ENCODE results near the gene CCDC146.
"Not testable (repeated sequence)": the region's sequence is repeated elsewhere in the genome, so short reads cannot be mapped to it uniquely, and the experiment has no call there.

CCDC146 gene

GRCh38 chr7:77265666-77266065, 143.3 kb downstream of the CCDC146 start:
- Histone ChIP-seq H4K8ac (ENCODE audit: low read depth, low read length) (no peak overlapping the region), H2AK5ac (ENCODE audit: low read length) (no peak overlapping the region), H3K79me1 (ENCODE audit: low read length) (no peaks in the 10 kb centered on the region), H3K18ac (ENCODE audit: low read length) (no peak overlapping the region), H3K27ac (ENCODE audit: low read depth, low read length) (no peak overlapping the region), H3K27me3 (ENCODE audit: insufficient read depth, low read length, poor library complexity) (no peaks in the 10 kb centered on the region), H2BK120ac (ENCODE audit: low read depth, low read length) (no peak overlapping the region), H3K4ac (ENCODE audit: low read depth, low read length) (no peak overlapping the region), H2BK15ac (replicated peaks; ENCODE audit: low read depth) (no peak overlapping the region), H3K36me3 (ENCODE audit: control insufficient read depth, insufficient read depth, low read length) (no peaks in the 10 kb centered on the region), H3K56ac (ENCODE audit: low read length) (no peak overlapping the region), H4K5ac (ENCODE audit: low read length) (no peak overlapping the region), H3K23ac (ENCODE audit: low read length) (no peak overlapping the region), H3K4me3 (ENCODE audit: low read length) (no peak overlapping the region), H2BK5ac (ENCODE audit: low read length) (no peak overlapping the region), H3K4me2 (ENCODE audit: low read length) (no peak overlapping the region), H3K79me2 (ENCODE audit: control insufficient read depth, insufficient read depth, low read length) (no peaks in the 10 kb centered on the region), H3K9ac (ENCODE audit: low read length) (no peak overlapping the region), H3K4me1 (ENCODE audit: control insufficient read depth, low read depth, low read length) (no peaks in the 10 kb centered on the region)
- no peak for DNase-seq
- no CpG with 5 or more reads among the region's 4 CpGs for WGBS (ENCODE audit: extremely low coverage, insufficient coverage, low lambda C conversion rate)

GRCh38 chr7:77266291-77266794, 143.9 kb downstream of the CCDC146 start:
- H3K9ac ChIP-seq (ENCODE audit: low read length) = no peak overlapping the region
- H3K27me3 ChIP-seq (ENCODE audit: insufficient read depth, low read length, poor library complexity) = no peaks in the 10 kb centered on the region
- no peak overlapping the region for H3K18ac ChIP-seq (ENCODE audit: low read length)
- no peak overlapping the region for H4K8ac ChIP-seq (ENCODE audit: low read depth, low read length)
- no peak overlapping the region for H3K27ac ChIP-seq (ENCODE audit: low read depth, low read length)
- WGBS (ENCODE audit: extremely low coverage, insufficient coverage, low lambda C conversion rate) = no CpG with 5 or more reads among the region's 2 CpGs
- no peak for DNase-seq
- no peak overlapping the region for H3K4me3 ChIP-seq (ENCODE audit: low read length)
- H4K5ac ChIP-seq (ENCODE audit: low read length) = no peak overlapping the region
- no peak overlapping the region for H3K4ac ChIP-seq (ENCODE audit: low read depth, low read length)
- no peaks in the 10 kb centered on the region for H3K4me1 ChIP-seq (ENCODE audit: control insufficient read depth, low read depth, low read length)
- H2AK5ac ChIP-seq (ENCODE audit: low read length) = no peak overlapping the region
- H3K79me1 ChIP-seq (ENCODE audit: low read length) = no peaks in the 10 kb centered on the region
- no peak overlapping the region for H2BK5ac ChIP-seq (ENCODE audit: low read length)
- H3K36me3 ChIP-seq (ENCODE audit: control insufficient read depth, insufficient read depth, low read length) = no peaks in the 10 kb centered on the region
- no peak overlapping the region for H3K56ac ChIP-seq (ENCODE audit: low read length)
- H3K23ac ChIP-seq (ENCODE audit: low read length) = no peak overlapping the region
- H2BK120ac ChIP-seq (ENCODE audit: low read depth, low read length) = no peak overlapping the region
- H2BK15ac ChIP-seq (replicated peaks; ENCODE audit: low read depth) = no peak overlapping the region
- no peak overlapping the region for H3K4me2 ChIP-seq (ENCODE audit: low read length)
- H3K79me2 ChIP-seq (ENCODE audit: control insufficient read depth, insufficient read depth, low read length) = no peaks in the 10 kb centered on the region

- Histone ChIP-seq H2BK5ac (ENCODE audit: low read length) (no peak overlapping the region), H2AK5ac (ENCODE audit: low read length) (no peak overlapping the region), H3K27me3 (ENCODE audit: insufficient read depth, low read length, poor library complexity) (no peaks in the 10 kb centered on the region), H2BK15ac (replicated peaks; ENCODE audit: low read depth) (no peak overlapping the region), H4K5ac (ENCODE audit: low read length) (no peak overlapping the region), H3K4me2 (ENCODE audit: low read length) (no peak overlapping the region), H3K36me3 (ENCODE audit: control insufficient read depth, insufficient read depth, low read length) (no peaks in the 10 kb centered on the region), H3K23ac (ENCODE audit: low read length) (no peak overlapping the region), H3K56ac (ENCODE audit: low read length) (no peak overlapping the region), H2BK120ac (ENCODE audit: low read depth, low read length) (no peak overlapping the region), H3K27ac (ENCODE audit: low read depth, low read length) (no peak overlapping the region), H3K79me2 (ENCODE audit: control insufficient read depth, insufficient read depth, low read length) (no peaks in the 10 kb centered on the region), H3K79me1 (ENCODE audit: low read length) (no peaks in the 10 kb centered on the region), H3K9ac (ENCODE audit: low read length) (no peak overlapping the region), H3K4me1 (ENCODE audit: control insufficient read depth, low read depth, low read length) (no peaks in the 10 kb centered on the region), H3K4me3 (ENCODE audit: low read length) (no peak overlapping the region), H3K4ac (ENCODE audit: low read depth, low read length) (no peak overlapping the region), H4K8ac (ENCODE audit: low read depth, low read length) (no peak overlapping the region), H3K18ac (ENCODE audit: low read length) (no peak overlapping the region)
- no CpG with 5 or more reads among the region's 4 CpGs for WGBS (ENCODE audit: extremely low coverage, insufficient coverage, low lambda C conversion rate)
- no peak for DNase-seq
Observed at GRCh38 chr7:77269360-77270093, 147.1 kb downstream of the CCDC146 start.

GRCh38 chr7:77270094-77270480, 147.7 kb downstream of the CCDC146 start:
- Histone ChIP-seq H4K5ac (ENCODE audit: low read length) (no peak overlapping the region), H2AK5ac (ENCODE audit: low read length) (no peak overlapping the region), H3K27me3 (ENCODE audit: insufficient read depth, low read length, poor library complexity) (no peaks in the 10 kb centered on the region), H3K4me2 (ENCODE audit: low read length) (no peak overlapping the region), H3K4me1 (ENCODE audit: control insufficient read depth, low read depth, low read length) (no peaks in the 10 kb centered on the region), H3K79me2 (ENCODE audit: control insufficient read depth, insufficient read depth, low read length) (no peaks in the 10 kb centered on the region), H3K27ac (ENCODE audit: low read depth, low read length) (no peak overlapping the region), H4K8ac (ENCODE audit: low read depth, low read length) (no peak overlapping the region), H3K4me3 (ENCODE audit: low read length) (no peak overlapping the region), H3K4ac (ENCODE audit: low read depth, low read length) (no peak overlapping the region), H3K18ac (ENCODE audit: low read length) (no peak overlapping the region), H2BK120ac (ENCODE audit: low read depth, low read length) (no peak overlapping the region), H3K23ac (ENCODE audit: low read length) (no peak overlapping the region), H3K36me3 (ENCODE audit: control insufficient read depth, insufficient read depth, low read length) (no peaks in the 10 kb centered on the region), H2BK5ac (ENCODE audit: low read length) (no peak overlapping the region), H3K79me1 (ENCODE audit: low read length) (no peaks in the 10 kb centered on the region), H2BK15ac (replicated peaks; ENCODE audit: low read depth) (no peak overlapping the region), H3K56ac (ENCODE audit: low read length) (no peak overlapping the region), H3K9ac (ENCODE audit: low read length) (no peak overlapping the region)
- DNase-seq = no peak
- no CpG with 5 or more reads among the region's 1 CpG for WGBS (ENCODE audit: extremely low coverage, insufficient coverage, low lambda C conversion rate)

- no peak overlapping the region for H3K9ac ChIP-seq (ENCODE audit: low read length)
- no peaks in the 10 kb centered on the region for H3K36me3 ChIP-seq (ENCODE audit: control insufficient read depth, insufficient read depth, low read length)
- no peak overlapping the region for H4K5ac ChIP-seq (ENCODE audit: low read length)
- WGBS (ENCODE audit: extremely low coverage, insufficient coverage, low lambda C conversion rate) = no CpG with 5 or more reads among the region's 5 CpGs
- H3K27me3 ChIP-seq (ENCODE audit: insufficient read depth, low read length, poor library complexity) = no peaks in the 10 kb centered on the region
- no peak overlapping the region for H3K4me3 ChIP-seq (ENCODE audit: low read length)
- no peak overlapping the region for H4K8ac ChIP-seq (ENCODE audit: low read depth, low read length)
- H3K27ac ChIP-seq (ENCODE audit: low read depth, low read length) = no peak overlapping the region
- no peak overlapping the region for H2BK120ac ChIP-seq (ENCODE audit: low read depth, low read length)
- H3K23ac ChIP-seq (ENCODE audit: low read length) = no peak overlapping the region
- no peaks in the 10 kb centered on the region for H3K79me2 ChIP-seq (ENCODE audit: control insufficient read depth, insufficient read depth, low read length)
- no peak overlapping the region for H3K4ac ChIP-seq (ENCODE audit: low read depth, low read length)
- no peak overlapping the region for H2BK15ac ChIP-seq (replicated peaks; ENCODE audit: low read depth)
- no peak overlapping the region for H3K56ac ChIP-seq (ENCODE audit: low read length)
- H3K4me1 ChIP-seq (ENCODE audit: control insufficient read depth, low read depth, low read length) = no peaks in the 10 kb centered on the region
- no peak overlapping the region for H3K18ac ChIP-seq (ENCODE audit: low read length)
- H2BK5ac ChIP-seq (ENCODE audit: low read length) = no peak overlapping the region
- DNase-seq = no peak
- H3K4me2 ChIP-seq (ENCODE audit: low read length) = no peak overlapping the region
- H3K79me1 ChIP-seq (ENCODE audit: low read length) = no peaks in the 10 kb centered on the region
- H2AK5ac ChIP-seq (ENCODE audit: low read length) = no peak overlapping the region
Observed at GRCh38 chr7:77271766-77272165, 149.4 kb downstream of the CCDC146 start.

- not testable (repeated sequence) for H2BK120ac ChIP-seq (ENCODE audit: low read depth, low read length); H3K4me1 ChIP-seq (ENCODE audit: control insufficient read depth, low read depth, low read length)
Observed at GRCh38 chr7:77275663-77276062, 153.2 kb downstream of the CCDC146 start.

More at GRCh38 chr7:77275663-77276062, 153.2 kb downstream of the CCDC146 start:
- not testable (repeated sequence) for H3K56ac ChIP-seq (ENCODE audit: low read length); H3K4me2 ChIP-seq (ENCODE audit: low read length); H2BK15ac ChIP-seq (replicated peaks; ENCODE audit: low read depth); H3K79me2 ChIP-seq (ENCODE audit: control insufficient read depth, insufficient read depth, low read length); DNase-seq; H3K4ac ChIP-seq (ENCODE audit: low read depth, low read length); H3K4me3 ChIP-seq (ENCODE audit: low read length); H2BK5ac ChIP-seq (ENCODE audit: low read length); H4K5ac ChIP-seq (ENCODE audit: low read length); H3K36me3 ChIP-seq (ENCODE audit: control insufficient read depth, insufficient read depth, low read length); H3K9ac ChIP-seq (ENCODE audit: low read length); H3K27ac ChIP-seq (ENCODE audit: low read depth, low read length); H3K23ac ChIP-seq (ENCODE audit: low read length); H2AK5ac ChIP-seq (ENCODE audit: low read length); H3K27me3 ChIP-seq (ENCODE audit: insufficient read depth, low read length, poor library complexity); H3K18ac ChIP-seq (ENCODE audit: low read length); H3K79me1 ChIP-seq (ENCODE audit: low read length); H4K8ac ChIP-seq (ENCODE audit: low read depth, low read length)
- no CpG with 5 or more reads among the region's 2 CpGs for WGBS (ENCODE audit: extremely low coverage, insufficient coverage, low lambda C conversion rate)
